GM19099 (cell line): ENCODE measurements around the gene SRRD.

Experiments
- POLR2A ChIP-seq: IDR thresholded peaks from 3 replicates; pipeline ENCODE4 v1.6.1; 2011; ENCODE audit warnings: low read depth; ENCODE audit not compliant: insufficient read length; ENCODE audit errors: extremely low read depth

Gene SRRD

GRCh38 chr22:26541167-26541819 is 57.6 kb downstream of the SRRD start:
- no peak for TF ChIP-seq POLR2A

DNA sequence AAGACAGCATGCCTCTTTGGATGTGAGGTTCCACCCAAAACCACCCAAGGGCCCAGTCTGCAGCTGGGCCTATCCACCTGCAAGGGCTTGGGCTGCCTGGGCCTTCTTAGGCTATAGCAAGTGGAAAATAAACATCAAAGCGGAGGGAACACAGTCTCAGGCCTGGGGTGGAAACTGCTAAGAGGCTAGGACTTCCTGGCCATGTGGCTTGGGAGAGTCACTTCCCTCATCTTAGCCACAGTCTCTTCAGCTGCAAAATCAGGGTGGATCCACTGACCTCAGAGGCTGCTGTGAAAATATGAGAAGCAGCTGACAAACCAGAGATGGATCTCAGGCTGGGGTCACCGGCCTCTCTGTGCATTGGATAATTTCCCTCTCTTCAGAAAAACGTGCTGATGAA is 59.2 kb downstream of the SRRD start:
- no peak for TF ChIP-seq POLR2A
